Measurements from ENCODE around the gene TERB1. TPM values are rescaled to one million over a fixed set of nuclear protein-coding genes. Genes with fewer than 3 reads are reported as not detected.

Gene TERB1
- total and polyA plus RNA-seq, 2 of the 13 experiments (the other 11 are each of a cell fraction or from before 2014, with no cell fraction given) = not detected

GRCh38 chr16:66740533-66740932 is 60.9 kb downstream of the TERB1 start:
- 78% methylated on average over 2 of the region's 2 CpGs for WGBS (ENCODE audit: low lambda C conversion rate)
- FAIRE-seq (no peak), DNase-seq (ENCODE audit: low spot score) (no peak), ATAC-seq (peak; percentile 20)
- H3K9ac ChIP-seq (ENCODE audit: insufficient read depth, low read depth, low read length) = no peak overlapping the region
- peaks cover 42 to 88% of the 10 kb centered on the region in 2 experiments for H3K36me3 ChIP-seq (replicated peaks in 1 of 2; ENCODE audit: control insufficient read depth in 1 of 2, insufficient read depth in 2 of 2, low read length in 2 of 2)
- ChIA-PET POLR2A (interaction anchor here (1.6 kb wide), 2 partner anchors 10 to 12 kb away, joined by 5 read pairs; no protein-coding TSS in a partner anchor), CTCF (ENCODE audit: low intra/inter-chr PET ratio, low total read pairs) (interaction anchor here (1.1 to 1.9 kb wide), 3 partner anchors 13 to 90 kb away, joined by 3 to 5 read pairs (median 5); no protein-coding TSS in a partner anchor)
- intact Hi-C loops (cut with micrococcal nuclease; ENCODE audit: unreplicated experiment) (loop anchor here (2.0 kb wide), 1 partner anchor 78 kb away; no protein-coding TSS in a partner anchor), in situ Hi-C loops (cut with HindIII; ENCODE audit: extremely low pct_ligation_motif_present, low pct_unique_long_range_greater_than_20kb) (no loop called here)
- H3K27ac ChIP-seq (ENCODE audit: extremely low read length, insufficient read depth, low read length) = peak overlapping the region; percentile 3
- H3K9me3 ChIP-seq (ENCODE audit: low read length) = no peaks in the 10 kb centered on the region
- H3K4me3 ChIP-seq (replicated peaks in 1 of 3; ENCODE audit: insufficient read depth in 1 of 3, low read depth in 2 of 3, low read length in 3 of 3) = no peak overlapping the region
- H3K4me1 ChIP-seq (ENCODE audit: insufficient read depth, low read length) = peaks cover 30% of the 10 kb centered on the region
- peaks cover 22% of the 10 kb centered on the region; the same call in 1 of the 2 replicates for H4K20me1 ChIP-seq (ENCODE audit: insufficient read depth, low read length)
- BruUV-seq (replicated peaks) = no TSS peak
- no peaks in the 10 kb centered on the region for H3K27me3 ChIP-seq (ENCODE audit: control insufficient read depth in 1 of 2, insufficient read depth in 2 of 2, low read length in 2 of 2)
- H3K4me2 ChIP-seq (ENCODE audit: low read depth, low read length) = no peak overlapping the region
- no peak overlapping the region for H2AFZ ChIP-seq (ENCODE audit: low read length)
- peaks cover 29% of the 10 kb centered on the region for H3K79me2 ChIP-seq (ENCODE audit: insufficient read depth, low read length)
- no peak for TF ChIP-seq ZNF256 (CRISPR knock-in tag; conservative IDR thresholded peaks at IDR 0.05)
- no peak for TF ChIP-seq NKX3-1 (CRISPR knock-in tag; IDR thresholded peaks at IDR 0.05)
- no peak for TF ChIP-seq ZNF558 (CRISPR knock-in tag; IDR thresholded peaks at IDR 0.05; ENCODE audit: borderline replicate concordance)
- TF ChIP-seq KIAA2018 (CRISPR knock-in tag; IDR thresholded peaks at IDR 0.05; ENCODE audit: borderline replicate concordance) = no peak
- TF ChIP-seq KLF16 (CRISPR knock-in tag; IDR thresholded peaks at IDR 0.05) = no peak
- TF ChIP-seq ATF6 (CRISPR knock-in tag; conservative IDR thresholded peaks at IDR 0.05) = no peak
- no peak for TF ChIP-seq ZNF30 (CRISPR knock-in tag; IDR thresholded peaks at IDR 0.05)
- TF ChIP-seq JUNB (CRISPR knock-in tag; IDR thresholded peaks at IDR 0.05; ENCODE audit: borderline replicate concordance) = no peak
- no peak for TF ChIP-seq ZNF784 (CRISPR knock-in tag; IDR thresholded peaks at IDR 0.05; ENCODE audit: borderline replicate concordance)
- no peak for TF ChIP-seq MAF1 (CRISPR knock-in tag; IDR thresholded peaks at IDR 0.05; ENCODE audit: borderline replicate concordance)
- TF ChIP-seq ZNF431 (CRISPR knock-in tag; IDR thresholded peaks at IDR 0.05; ENCODE audit: borderline replicate concordance, low read depth) = no peak
- TF ChIP-seq ZNF235 (CRISPR knock-in tag; IDR thresholded peaks at IDR 0.05; ENCODE audit: borderline replicate concordance) = no peak
- no peak for TF ChIP-seq ZNF543 (CRISPR knock-in tag; IDR thresholded peaks at IDR 0.05)
- TF ChIP-seq ESRRA (CRISPR knock-in tag; IDR thresholded peaks at IDR 0.05; ENCODE audit: low read depth) = no peak
